Measurements from ENCODE around the gene RASGEF1B. TPM values are rescaled to one million over a fixed set of nuclear protein-coding genes. Genes with fewer than 3 reads are reported as not detected.

RASGEF1B gene
- total and polyA plus RNA-seq, 4 donors, result 8.9 to 57.4 (median 32.1) TPM

GRCh38 chr4:81431971-81432370 lies 39.7 kb downstream of the RASGEF1B start:
- no peak overlapping the region for H3K27ac ChIP-seq (ENCODE audit: low read depth in 1 of 2, low read length in 2 of 2)
- WGBS, result 81% methylated on average over 1 of the region's 1 CpG
- no peak overlapping the region for H3K4me3 ChIP-seq (ENCODE audit: low read depth in 1 of 3, low read length in 3 of 3)
- no peaks in the 10 kb centered on the region for H3K9me3 ChIP-seq (ENCODE audit: control insufficient read depth in 4 of 4, low read length in 3 of 4)
- H3K27me3 ChIP-seq (ENCODE audit: control insufficient read depth in 4 of 4, insufficient read depth in 4 of 4, low read length in 3 of 4), result no peaks in the 10 kb centered on the region
- peaks cover 16 to 87% (median 79%) of the 10 kb centered on the region in 4 donors for H3K36me3 ChIP-seq (ENCODE audit: control insufficient read depth in 4 of 4, insufficient read depth in 3 of 4, low read depth in 1 of 4, low read length in 3 of 4)
- no peak for DNase-seq (ENCODE audit: low spot score)
- no peak for TF ChIP-seq YY1 (IDR thresholded peaks at IDR 0.05)
- no peak for TF ChIP-seq CTCF (IDR thresholded peaks at IDR 0.05; ENCODE audit: low read depth, low read length, missing input control)
- no peak for TF ChIP-seq FOXA2 (IDR thresholded peaks at IDR 0.05)
- TF ChIP-seq EGR1 (IDR thresholded peaks at IDR 0.05; ENCODE audit: low read depth in 2 of 2), result no peak
- TF ChIP-seq HNF4A (conservative IDR thresholded peaks at IDR 0.05), result no peak
- no peak for TF ChIP-seq SP1 (IDR thresholded peaks at IDR 0.05)
- no peak for TF ChIP-seq RAD21 (IDR thresholded peaks at IDR 0.05)
- TF ChIP-seq GABPA (IDR thresholded peaks at IDR 0.05 in 1 of 2, conservative IDR thresholded peaks at IDR 0.05 in 1 of 2), result no peak
- TF ChIP-seq FOXA1 (IDR thresholded peaks at IDR 0.05), result no peak
- no peak for TF ChIP-seq HNF4G (IDR thresholded peaks at IDR 0.05)
- TF ChIP-seq RXRA (IDR thresholded peaks at IDR 0.05), result no peak
- TF ChIP-seq JUND (IDR thresholded peaks at IDR 0.05), result no peak
- no peak for TF ChIP-seq TAF1 (conservative IDR thresholded peaks at IDR 0.05)
- TF ChIP-seq ATF3 (IDR thresholded peaks at IDR 0.05), result no peak
- TF ChIP-seq NR2F2 (IDR thresholded peaks at IDR 0.05), result no peak
- no peak for TF ChIP-seq MAX (IDR thresholded peaks at IDR 0.05)
- TF ChIP-seq REST (IDR thresholded peaks at IDR 0.05), result no peak
- no peak for TF ChIP-seq ZBTB33 (IDR thresholded peaks at IDR 0.05)
- H3K4me1 ChIP-seq (ENCODE audit: control insufficient read depth in 4 of 4, insufficient read depth in 4 of 4, low read length in 3 of 4), result no peaks in the 10 kb centered on the region
- H3K9ac ChIP-seq (ENCODE audit: low read depth in 1 of 2, low read length in 2 of 2), result no peak overlapping the region

Measured in liver (tissue), 9 donors.